ENCODE measurements around the gene CACNA1A. TPM values are rescaled to one million over a fixed set of nuclear protein-coding genes. Genes with fewer than 3 reads are reported as not detected.

CACNA1A gene
- total RNA-seq, 2 donors from 2014 or later, result 6.7 to 7.6 TPM

DNA sequence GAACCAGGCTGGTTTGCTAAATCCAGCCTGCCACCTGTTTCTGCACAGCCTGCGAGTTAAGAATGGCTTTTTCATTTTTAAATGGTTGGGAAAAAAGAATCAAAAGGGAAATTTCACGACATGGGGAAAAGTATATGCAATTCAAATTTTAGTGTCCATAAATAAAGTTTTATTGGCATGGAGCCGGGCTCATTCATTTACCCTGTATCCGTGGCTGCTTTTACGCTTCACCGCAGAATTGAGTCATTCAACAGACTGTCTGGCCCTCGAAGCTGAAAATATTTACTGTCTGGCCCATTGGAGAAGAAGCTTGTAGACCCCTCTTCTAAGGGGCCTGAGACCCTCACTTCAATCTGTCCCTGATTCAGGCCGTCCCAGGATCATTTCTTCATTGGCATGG lies 329.9 kb downstream of the CACNA1A start:
- no peaks in the 10 kb centered on the region for H3K9me3 ChIP-seq
- TF ChIP-seq, protein P1, sequence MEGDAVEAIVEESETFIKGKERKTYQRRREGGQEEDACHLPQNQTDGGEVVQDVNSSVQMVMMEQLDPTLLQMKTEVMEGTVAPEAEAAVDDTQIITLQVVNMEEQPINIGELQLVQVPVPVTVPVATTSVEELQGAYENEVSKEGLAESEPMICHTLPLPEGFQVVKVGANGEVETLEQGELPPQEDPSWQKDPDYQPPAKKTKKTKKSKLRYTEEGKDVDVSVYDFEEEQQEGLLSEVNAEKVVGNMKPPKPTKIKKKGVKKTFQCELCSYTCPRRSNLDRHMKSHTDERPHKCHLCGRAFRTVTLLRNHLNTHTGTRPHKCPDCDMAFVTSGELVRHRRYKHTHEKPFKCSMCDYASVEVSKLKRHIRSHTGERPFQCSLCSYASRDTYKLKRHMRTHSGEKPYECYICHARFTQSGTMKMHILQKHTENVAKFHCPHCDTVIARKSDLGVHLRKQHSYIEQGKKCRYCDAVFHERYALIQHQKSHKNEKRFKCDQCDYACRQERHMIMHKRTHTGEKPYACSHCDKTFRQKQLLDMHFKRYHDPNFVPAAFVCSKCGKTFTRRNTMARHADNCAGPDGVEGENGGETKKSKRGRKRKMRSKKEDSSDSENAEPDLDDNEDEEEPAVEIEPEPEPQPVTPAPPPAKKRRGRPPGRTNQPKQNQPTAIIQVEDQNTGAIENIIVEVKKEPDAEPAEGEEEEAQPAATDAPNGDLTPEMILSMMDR (IDR thresholded peaks at IDR 0.05), result no peak
- TF ChIP-seq POLR2A (IDR thresholded peaks at IDR 0.05), result no peak
- intact Hi-C loops (cut with DNase I), result no loop called here
- H3K4me3 ChIP-seq, result no peak overlapping the region
- DNase-seq, result no peak
- 90% methylated on average over 8 of the region's 8 CpGs for WGBS, 2 donors
- H3K4me1 ChIP-seq, result peaks cover 9% of the 10 kb centered on the region
- H3K36me3 ChIP-seq (replicated peaks in 1 of 2; ENCODE audit: insufficient read depth in 1 of 2, low read depth in 2 of 2), result no peaks in the 10 kb centered on the region
- H3K27ac ChIP-seq, result no peak overlapping the region
- H3K27me3 ChIP-seq, result no peaks in the 10 kb centered on the region
- ATAC-seq, result no peak

DNA sequence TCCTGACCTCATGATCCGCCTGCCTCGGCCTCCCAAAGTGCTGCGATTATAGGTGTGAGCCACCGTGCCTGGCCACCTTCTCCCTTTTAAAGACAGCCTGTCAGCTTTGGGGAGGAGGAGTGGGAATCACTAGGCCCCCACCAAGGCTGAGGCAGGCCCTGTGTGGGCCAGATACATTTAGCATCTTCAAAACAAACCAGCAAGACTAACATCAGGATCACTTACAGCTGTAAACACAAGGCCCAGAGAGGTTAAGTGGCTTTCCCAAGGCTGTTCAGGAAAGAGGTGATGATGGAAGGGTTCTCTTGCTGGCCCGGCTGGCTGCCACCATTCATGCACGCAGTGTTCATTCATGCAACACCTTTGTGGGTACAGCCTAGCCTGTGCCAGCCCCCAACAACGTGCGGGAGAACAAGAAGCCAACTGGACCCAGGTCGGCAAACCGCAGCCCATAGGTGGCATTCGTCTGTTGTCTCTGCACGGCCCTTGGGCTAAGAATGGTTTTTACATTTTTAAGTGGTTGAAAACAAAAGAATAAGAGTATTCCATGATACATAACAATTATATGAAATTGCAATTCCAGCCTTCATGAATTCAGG lies 333.0 kb downstream of the CACNA1A start:
- DNase-seq, result no peak
- WGBS, 2 donors, result 89 to 91% methylated on average over 12 of the region's 12 CpGs
- ATAC-seq, result no peak
- no peaks in the 10 kb centered on the region for H3K36me3 ChIP-seq (replicated peaks in 1 of 2; ENCODE audit: insufficient read depth in 1 of 2, low read depth in 2 of 2)
- intact Hi-C loops (cut with DNase I), result no loop called here
- peak overlapping the region in 1 of 4 donors; percentile 63 for H3K27ac ChIP-seq
- peaks cover 18% of the 10 kb centered on the region for H3K4me1 ChIP-seq
- no peaks in the 10 kb centered on the region for H3K9me3 ChIP-seq
- TF ChIP-seq POLR2A (IDR thresholded peaks at IDR 0.05), result no peak
- TF ChIP-seq, protein P1 (IDR thresholded peaks at IDR 0.05), result no peak
- H3K27me3 ChIP-seq, result no peaks in the 10 kb centered on the region
- no peak overlapping the region for H3K4me3 ChIP-seq

DNA sequence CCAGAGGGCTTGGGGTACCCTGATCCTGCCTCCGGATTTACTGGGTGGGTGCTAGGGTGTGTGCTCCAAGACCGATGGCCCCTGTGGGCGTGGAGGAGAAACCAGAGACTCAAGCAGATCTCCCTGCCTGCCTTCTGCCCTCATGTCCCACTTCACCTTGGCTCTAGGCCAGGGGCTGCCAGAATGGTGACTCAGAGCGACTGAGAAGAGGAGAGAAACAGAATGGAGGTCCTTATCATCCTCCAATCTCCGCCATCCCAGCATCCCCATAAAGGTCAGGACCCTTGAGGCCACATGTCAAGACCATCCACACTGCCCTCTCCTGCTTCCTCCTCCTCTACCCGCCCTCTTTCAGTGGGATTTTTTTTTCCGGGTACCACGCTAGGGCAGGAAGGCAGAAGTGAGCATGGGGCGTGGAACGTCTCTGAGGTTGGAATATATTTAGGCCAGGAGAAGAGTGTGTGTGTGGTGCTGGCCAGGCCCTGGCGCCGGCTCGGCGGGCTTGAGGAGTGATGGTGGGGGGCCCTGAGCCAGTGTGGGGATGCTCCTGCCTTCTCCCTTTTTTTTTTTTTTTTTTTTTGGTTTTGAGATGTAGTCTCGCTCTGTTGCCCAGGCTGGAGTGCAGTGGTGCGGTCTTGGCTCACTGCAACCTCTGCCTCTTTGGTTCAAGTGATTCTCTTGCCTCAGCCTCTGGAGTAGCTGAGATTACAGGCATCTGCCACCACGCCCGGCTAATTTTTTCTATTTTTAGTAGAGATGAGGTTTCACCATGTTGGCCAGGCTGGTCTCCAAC lies 333.7 kb downstream of the CACNA1A start:
- no peak overlapping the region for H3K4me3 ChIP-seq
- WGBS, 2 donors, result 53 to 78% methylated on average over 15 to 17 of the region's 18 CpGs
- no peaks in the 10 kb centered on the region for H3K9me3 ChIP-seq
- peaks cover 23% of the 10 kb centered on the region for H3K4me1 ChIP-seq
- no peaks in the 10 kb centered on the region for H3K36me3 ChIP-seq (replicated peaks in 1 of 2; ENCODE audit: insufficient read depth in 1 of 2, low read depth in 2 of 2)
- ATAC-seq (no peak), DNase-seq (peak; percentile 71 to 86 (median 78))
- H3K27ac ChIP-seq, result peak overlapping the region; percentile 51 to 73 (median 60)
- TF ChIP-seq POLR2A (IDR thresholded peaks at IDR 0.05), result no peak
- TF ChIP-seq, protein P1 (IDR thresholded peaks at IDR 0.05), result no peak
- intact Hi-C loops (cut with DNase I), result no loop called here
- H3K27me3 ChIP-seq, result no peaks in the 10 kb centered on the region

DNA sequence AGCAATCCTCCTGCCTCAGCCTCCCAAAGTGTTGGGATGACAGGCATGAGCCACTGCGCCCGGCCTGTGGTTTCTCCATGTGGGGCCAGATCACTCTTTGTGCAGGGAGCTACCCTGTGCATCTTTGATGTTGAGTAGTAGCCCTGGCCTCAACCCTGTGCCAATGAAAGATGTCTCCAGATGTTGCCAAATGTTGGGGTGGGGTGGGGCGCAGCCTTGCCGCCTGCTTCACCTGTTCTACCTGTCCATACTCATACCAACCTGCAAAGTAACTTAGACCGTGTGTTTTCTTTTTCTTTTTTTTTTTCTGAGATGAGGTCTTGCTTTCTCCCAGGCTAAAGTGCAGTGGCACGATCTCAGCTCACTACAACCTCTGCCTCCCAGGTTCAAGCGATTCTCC lies 335.1 kb downstream of the CACNA1A start:
- H3K4me1 ChIP-seq, result peaks cover 35% of the 10 kb centered on the region
- intact Hi-C loops (cut with DNase I), result no loop called here
- no peaks in the 10 kb centered on the region for H3K9me3 ChIP-seq
- H3K4me3 ChIP-seq, result no peak overlapping the region
- 92 to 96% methylated on average over 7 of the region's 7 CpGs for WGBS, 2 donors
- TF ChIP-seq POLR2A (IDR thresholded peaks at IDR 0.05), result no peak
- TF ChIP-seq, protein P1 (IDR thresholded peaks at IDR 0.05), result no peak
- no peak overlapping the region for H3K27ac ChIP-seq
- H3K27me3 ChIP-seq, result no peaks in the 10 kb centered on the region
- no peaks in the 10 kb centered on the region for H3K36me3 ChIP-seq (replicated peaks in 1 of 2; ENCODE audit: insufficient read depth in 1 of 2, low read depth in 2 of 2)
- DNase-seq (no peak), ATAC-seq (no peak)

Measured in body of pancreas (tissue), 4 donors.